Left renal pelvis (tissue), 4 donors: ENCODE data around the gene SETD1B. TPM values are rescaled to one million over a fixed set of nuclear protein-coding genes. Genes with fewer than 3 reads are reported as not detected.
A peak's percentile ranks its signal among the peaks of the same experiment; 100 is the strongest.

Source experiments
- DNase-seq, 4 donors: peaks; one replicate each; pipeline ENCODE4 v3.0.0-alpha.2; 2013; ENCODE audit warnings: low read depth in 4 of 4, low spot score in 3 of 4
- polyA plus RNA-seq, 4 donors: library from polyadenylated mRNA; unstranded; fragments of 120-200 nt; gene quantifications; one replicate each; pipeline ENCODE4 v1.2.1, GENCODE V29; 2013; ENCODE audit not compliant: insufficient read length in 4 of 4

SETD1B gene
- polyA plus RNA-seq, 4 donors, result 12.2 to 19.2 (median 14.5) TPM

GRCh38 chr12:121794534-121795033 lies 9.2 kb upstream of the SETD1B start:
- DNase-seq, result no peak

GRCh38 chr12:121795034-121795968 lies 8.5 kb upstream of the SETD1B start:
- no peak for DNase-seq

- DNase-seq, result no peak
Measured at GRCh38 chr12:121796855-121797751, 6.7 kb upstream of the SETD1B start.

DNA sequence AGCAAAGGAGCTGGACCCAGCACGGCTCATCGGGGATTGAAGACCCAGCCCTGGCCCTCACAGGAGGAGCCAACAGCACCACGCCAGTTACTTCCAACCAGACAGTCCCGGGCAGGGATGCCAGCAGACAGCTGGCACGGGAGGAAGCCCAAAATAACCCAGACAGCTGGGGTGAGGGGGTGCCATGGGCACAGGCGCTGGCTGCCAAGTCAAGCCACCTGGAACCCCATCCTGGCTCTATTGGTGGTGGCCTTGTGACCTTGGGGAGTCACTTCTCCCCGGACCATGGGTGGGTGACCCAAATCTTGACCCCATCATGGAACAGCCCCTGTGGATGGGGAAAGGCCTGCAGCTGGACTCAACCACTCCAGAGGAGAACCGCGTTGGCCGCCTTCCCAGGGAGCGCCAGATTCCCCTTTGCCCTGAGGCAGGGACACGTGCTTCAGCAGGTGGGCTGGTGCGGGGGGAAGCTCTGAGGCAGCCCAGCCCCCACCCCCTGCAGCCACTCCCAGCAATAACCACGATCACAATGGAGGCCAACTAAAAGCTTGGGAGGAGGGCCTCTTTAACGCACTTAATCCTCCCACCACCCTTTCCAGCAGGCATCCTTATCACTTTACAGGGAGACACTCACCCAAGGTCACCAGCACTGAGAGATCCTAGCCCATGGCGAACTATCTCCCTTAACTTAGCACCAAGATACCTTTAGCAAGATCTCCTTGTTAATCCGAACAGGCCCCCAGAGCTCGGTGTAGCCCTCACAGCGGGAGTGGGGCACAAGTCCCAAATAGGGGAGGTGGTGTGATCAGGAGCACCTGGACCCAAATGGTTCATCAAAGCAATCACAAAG lies 5.6 kb upstream of the SETD1B start:
- DNase-seq, result no peak

DNA sequence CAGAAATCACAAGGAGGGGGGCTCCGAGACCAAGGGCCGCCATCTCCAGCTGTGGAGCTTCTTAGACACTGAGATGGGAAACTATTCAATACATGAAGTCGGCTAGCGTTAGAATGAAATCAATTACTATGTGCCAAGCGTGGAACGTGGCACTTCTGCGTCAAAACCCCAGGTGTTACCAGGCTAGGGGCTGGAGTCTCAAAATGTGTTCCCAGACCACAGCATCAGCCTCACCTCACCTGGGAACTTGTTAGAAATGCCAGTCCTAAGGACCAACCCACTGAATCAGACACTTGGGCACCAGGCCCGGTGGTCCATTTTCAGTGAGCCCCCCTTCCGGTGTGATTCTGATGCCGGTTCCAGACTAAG lies 5.0 kb upstream of the SETD1B start:
- no peak for DNase-seq

DNA sequence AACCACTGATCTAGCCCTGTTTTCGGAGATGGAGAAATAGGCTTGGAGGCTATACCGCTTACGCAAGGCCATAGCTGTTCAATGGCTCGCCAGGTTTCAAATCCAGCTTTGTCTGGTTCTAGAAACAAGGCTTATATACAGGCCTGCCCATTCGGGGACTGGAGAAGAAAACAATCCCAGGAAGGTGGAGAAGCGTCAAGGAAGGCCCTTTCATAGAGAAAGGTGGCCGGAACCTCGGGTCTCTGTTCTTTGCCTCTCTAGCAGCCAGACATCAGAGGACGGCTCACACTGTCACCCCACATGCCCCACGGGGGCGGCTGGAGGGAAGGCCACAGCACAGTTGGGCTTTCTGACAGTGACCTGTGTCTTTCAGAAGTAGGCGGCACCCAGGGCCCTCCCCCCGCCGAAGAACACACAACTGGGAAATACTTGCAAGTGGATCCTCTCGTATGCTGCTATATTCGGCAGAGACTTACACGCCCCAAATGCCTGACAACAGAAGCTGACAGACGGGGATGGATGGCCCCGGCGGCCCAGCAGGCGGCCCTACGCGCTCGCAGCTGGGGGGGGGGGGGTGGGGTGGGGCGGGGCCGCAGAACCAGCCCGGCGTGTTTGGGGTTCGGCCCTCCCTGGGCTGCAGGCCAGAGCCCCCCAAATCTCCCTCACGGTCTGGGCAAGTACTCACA lies 4.5 kb upstream of the SETD1B start:
- no peak for DNase-seq

DNA sequence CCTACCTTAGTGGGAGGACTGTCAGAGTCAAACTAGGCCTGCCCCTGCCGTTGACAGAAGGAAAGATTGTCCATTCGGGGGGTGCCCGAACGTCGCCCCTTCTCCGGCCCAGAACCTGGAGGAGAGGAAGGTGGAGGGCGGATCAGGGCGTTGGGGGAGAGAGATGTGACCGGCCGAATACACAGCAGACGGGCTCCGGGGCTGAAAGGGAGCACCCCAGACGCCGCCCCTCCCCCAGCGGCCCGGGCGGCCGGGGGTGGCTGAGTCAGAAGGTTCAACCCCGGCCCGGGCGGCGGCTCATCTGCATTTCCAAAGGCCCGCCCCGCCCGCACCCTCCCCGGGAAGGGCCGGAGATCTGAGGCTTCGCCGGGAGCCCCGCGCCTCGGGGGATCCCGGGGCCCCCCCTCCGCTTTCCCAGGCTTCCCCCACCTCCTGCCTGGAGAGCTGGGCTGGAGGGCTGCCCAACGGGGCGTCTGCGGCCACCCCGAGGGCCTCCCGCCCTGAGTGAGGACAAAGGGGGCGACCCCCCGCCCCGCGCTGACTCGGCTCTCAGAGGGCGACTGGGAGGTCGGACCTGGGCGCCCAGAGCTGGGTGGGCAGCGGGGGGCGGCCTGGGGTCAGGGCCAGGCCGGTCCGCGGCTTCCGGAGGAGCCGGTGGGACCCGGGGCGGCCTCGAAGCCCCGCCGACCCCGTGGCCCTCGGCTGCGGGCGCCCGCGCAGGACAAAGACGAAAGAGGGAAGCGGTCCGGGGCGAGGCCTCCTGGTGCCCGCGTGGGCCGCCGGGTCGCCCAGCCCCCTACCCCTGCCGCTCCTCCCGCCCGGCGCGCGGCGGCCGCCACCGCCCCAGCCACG lies 3.7 kb upstream of the SETD1B start:
- DNase-seq, result no peak

DNA sequence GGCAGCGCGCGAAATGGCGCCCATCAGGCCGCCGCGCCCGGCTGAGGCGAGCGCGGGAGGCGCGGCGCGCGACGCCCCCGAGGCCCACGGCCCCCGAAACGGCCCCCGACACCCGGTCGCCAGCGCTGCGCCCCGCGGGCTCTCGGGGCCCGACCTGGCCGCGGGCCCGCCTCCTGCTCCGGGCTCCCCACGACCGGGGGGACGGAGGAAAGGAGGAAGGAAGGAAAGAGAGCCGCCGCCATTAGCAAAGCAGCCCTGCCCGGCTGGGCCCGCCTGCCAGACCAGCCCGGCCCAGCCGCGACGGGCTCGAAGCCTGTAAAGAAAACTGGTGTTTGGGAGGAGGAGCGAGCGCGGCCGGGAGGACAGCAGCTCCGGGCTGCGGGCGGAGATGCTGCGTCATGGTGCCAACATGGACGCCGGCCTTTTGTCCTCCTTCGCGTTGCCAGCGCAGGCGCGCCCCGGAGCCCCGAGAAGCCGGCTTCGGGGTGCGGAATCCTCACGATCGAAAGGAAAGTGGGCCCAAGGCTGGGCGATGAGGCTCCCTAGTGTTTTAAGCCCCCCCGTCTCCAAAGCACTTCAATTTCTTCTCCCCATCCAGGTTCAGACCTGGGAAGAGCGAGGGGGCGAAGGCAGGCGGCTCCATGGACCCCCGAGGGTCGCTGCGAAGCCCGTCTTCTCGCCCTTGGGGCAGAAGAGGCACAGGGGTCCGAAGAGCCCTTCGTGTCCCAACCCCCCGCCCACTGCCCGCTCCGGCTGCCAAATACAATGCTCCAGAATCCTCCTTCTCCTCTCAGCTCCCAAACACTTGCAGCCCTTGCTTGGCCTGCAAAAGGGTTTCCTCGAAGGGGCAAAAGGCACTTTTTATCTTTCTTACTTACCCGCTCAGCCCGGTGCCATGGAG lies 2.9 kb upstream of the SETD1B start:
- no peak for DNase-seq

DNA sequence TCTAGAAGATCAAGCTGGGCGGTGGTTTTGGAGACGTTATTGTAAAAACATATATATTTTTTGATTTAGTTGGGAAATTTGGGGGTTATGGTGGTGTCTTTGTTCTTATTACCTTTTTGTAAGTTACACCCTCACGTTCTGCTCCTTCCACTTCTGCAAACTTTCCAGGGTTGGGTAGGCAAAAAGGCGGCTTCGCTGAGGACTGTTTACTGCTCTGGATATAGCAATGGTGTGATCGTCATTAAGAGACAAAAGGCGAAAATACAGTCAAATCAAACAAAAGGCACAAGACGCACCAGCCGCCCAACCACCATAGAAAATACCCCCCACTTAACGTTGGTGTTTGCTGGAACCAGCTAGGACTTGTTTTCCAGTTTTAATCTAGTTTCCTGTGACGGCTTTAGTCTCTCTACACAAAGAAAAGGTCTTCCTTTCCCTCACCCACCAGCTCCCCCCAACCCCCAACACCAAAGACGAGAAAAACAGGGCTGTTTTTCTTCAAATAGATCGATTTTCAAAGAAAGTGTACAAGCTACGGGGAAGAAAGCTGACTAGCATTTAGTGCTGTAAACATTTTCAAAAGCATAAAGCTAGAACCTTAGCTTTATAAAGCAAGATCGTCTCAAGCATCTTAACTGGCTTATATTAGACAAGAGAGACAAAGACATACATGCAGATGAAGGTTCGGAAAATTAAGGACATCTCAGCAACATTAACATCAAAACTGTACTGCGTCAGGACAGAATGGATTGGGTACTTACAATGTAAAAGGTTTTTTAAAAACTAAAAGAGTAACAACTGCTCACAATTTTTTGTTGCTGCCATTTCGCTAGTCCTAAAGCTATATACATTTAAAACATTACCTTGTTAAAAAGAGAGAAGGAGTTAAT lies 2.0 kb upstream of the SETD1B start:
- no peak for DNase-seq

- DNase-seq, result no peak
Measured at GRCh38 chr12:121802485-121802842, 1.3 kb upstream of the SETD1B start.

GRCh38 chr12:121802843-121803698 lies 738 bp upstream of the SETD1B start:
- DNase-seq, result peak; percentile 88 to 94 (median 92)

DNA sequence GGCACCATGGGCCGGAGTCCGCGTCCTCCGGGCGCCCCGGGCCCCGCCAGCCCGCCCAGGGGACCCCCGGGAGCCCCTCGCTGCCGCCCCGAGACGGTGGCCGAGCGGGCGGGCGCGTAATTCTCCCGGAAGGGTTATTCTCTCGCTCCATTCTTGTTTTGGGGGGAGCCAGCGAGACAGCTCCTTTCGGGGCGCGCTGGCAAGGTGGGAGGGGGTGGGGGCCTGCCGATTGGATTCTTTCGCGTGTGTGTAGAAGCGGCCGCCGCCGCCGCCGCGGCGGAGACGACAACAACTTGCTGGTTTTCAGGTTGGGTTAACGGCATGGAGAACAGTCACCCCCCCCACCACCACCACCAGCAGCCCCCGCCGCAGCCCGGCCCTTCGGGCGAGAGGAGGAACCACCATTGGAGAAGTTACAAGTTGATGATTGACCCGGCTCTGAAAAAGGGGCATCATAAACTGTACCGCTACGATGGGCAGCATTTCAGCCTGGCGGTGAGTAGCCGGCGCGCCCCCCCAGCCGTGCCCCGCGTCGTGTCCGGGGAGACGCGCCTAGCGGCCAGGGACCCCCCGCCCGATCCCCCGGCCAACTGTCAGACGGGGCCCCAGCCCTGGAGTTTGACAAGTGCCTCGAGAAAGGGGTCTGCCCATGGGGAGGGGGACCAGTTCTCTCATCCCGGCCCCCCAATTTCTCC lies 755 bp downstream of the SETD1B start:
- DNase-seq, result no peak

GRCh38 chr12:121805171-121806008 lies 1.6 kb downstream of the SETD1B start:
- DNase-seq, result no peak

- no peak for DNase-seq
Measured at GRCh38 chr12:121806009-121806545, 2.3 kb downstream of the SETD1B start.
